WI38 (cell line): ENCODE results near the gene POR.
"Not testable (repeated sequence)": the region's sequence is repeated elsewhere in the genome, so short reads cannot be mapped to it uniquely, and the experiment has no call there.

Experiments used
- H3K4me3 ChIP-seq: 2 replicates; pipeline ENCODE4 v1.5.1; 2011; ENCODE audit warnings: low read depth, mild to moderate bottlenecking, control low read depth, low read length
- TF ChIP-seq, protein P1 (sequence below): IDR thresholded peaks from 2 replicates; pipeline ENCODE4 v1.5.1; 2012; ENCODE audit warnings: low read depth, mild to moderate bottlenecking, control low read depth, low read length

Gene POR

DNA sequence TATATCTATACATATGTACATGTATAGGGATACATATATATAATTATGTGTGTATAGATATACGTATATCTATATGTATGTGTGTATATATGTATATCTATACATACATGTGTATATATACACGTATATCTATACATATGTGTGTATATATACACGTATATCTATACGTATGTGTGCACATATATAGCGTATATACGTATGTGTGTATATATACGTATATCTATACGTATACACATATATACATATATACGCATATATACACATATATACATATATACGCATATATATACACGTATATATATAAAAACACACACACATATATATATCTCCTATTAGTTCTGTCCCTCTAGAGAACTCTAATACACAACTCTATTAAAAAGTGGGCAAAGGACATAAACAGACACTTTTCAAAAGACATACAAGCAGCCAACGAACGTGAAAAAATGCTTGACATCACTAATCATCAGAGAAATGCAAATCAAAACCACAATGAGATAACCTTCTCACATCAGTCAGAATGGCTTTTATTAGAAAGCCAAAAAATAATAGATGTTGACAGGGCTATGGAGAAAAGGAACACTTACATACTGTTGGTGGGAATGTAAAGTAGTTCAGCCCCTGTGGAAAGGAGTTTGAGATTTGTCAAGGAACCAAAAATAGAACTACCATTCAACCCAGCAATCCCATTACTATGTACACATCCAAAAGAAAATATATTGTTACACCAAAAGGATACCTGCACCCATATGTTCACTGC, 101.4 kb downstream of the POR start:
- TF ChIP-seq, protein P1, sequence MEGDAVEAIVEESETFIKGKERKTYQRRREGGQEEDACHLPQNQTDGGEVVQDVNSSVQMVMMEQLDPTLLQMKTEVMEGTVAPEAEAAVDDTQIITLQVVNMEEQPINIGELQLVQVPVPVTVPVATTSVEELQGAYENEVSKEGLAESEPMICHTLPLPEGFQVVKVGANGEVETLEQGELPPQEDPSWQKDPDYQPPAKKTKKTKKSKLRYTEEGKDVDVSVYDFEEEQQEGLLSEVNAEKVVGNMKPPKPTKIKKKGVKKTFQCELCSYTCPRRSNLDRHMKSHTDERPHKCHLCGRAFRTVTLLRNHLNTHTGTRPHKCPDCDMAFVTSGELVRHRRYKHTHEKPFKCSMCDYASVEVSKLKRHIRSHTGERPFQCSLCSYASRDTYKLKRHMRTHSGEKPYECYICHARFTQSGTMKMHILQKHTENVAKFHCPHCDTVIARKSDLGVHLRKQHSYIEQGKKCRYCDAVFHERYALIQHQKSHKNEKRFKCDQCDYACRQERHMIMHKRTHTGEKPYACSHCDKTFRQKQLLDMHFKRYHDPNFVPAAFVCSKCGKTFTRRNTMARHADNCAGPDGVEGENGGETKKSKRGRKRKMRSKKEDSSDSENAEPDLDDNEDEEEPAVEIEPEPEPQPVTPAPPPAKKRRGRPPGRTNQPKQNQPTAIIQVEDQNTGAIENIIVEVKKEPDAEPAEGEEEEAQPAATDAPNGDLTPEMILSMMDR, result no peak
- no peak overlapping the region for H3K4me3 ChIP-seq

DNA sequence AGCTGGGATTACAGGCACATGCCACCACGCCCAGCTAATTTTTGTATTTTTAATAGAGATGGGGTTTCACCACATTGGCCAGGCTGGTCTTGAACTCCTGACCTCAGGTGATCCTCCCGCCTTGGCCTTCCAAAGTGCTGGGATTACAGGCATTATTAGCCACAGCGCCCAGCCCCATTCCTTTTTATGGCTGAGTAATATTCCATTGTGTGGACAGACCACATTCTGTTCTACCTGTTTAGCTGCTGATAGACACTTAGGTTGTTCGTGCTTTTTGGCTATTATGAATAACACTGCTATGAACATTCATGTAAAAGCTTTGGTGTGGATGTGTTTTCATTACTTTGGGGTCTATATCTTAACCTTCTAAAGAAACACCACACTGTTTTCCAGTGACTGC, 103.6 kb downstream of the POR start:
- not testable (repeated sequence) for H3K4me3 ChIP-seq

DNA sequence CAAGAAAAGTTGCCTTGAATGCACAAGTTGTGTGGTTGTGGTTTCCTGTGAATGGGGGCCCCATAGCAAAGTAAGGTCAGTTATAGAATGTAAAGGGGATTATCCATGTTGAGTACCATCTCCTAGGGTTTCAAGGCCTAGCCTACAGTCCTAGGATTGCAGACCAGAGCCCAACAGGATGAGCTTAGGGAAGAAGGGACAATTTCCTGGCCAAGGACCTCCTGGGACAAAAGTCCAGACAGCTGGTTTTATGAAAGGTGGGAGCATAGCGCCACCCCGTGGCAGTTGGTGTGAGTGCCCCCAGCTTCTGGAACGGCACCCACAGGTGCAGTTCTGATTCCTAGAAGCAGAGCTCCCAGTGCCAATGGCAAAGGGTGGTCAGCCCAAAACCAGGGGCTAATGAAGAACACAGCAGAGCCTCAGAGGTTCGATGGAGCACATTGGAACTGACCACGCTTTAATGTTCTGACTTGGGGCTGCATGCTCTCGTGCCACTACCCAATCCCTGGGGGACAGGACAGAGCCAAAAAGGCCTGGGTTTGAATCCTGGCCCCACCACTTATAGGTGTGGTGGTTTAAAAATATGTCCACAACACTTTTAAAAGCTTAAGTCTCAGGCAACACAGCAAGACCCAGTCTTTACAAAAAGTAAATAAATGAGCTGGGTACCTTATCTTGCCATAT, 105.2 kb downstream of the POR start:
- no peak overlapping the region for H3K4me3 ChIP-seq
- TF ChIP-seq, protein P1, result peak; percentile 75

DNA sequence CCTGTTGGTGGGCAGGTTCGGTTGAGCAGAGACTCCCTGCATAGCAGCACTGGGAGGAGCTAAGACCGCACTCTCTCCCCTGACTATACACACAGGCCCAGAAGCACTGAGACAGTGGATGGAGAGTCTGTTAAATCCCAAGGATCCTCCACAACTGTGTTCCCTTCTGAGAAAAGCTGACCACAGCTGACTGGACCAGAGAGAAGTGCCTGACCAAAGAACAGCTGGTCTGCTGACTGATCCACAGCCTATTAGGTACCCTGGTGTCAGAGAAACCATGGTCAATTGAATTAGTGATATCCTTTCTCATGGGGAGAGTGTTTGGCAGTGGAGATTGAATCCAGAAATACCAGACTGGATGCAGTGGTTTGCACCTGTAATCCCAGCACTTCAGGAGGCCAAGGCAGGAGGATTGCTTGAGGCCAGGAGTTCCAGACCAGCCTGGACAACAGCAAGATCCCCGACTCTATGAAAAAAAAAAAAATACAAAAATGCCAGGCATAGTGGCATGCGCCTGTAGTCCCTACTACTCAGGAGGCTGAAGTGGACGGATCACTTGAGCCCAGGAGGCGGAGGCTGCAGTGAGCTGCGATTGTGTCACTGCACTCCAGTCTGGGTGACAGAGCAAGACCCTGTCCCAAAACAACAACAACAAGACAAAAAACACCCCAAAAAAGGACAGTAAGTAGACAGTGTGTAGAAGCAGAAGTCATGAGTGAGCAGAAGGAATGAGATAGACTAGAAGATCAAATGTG, 107.2 kb downstream of the POR start:
- TF ChIP-seq, protein P1, result no peak
- no peak overlapping the region for H3K4me3 ChIP-seq

DNA sequence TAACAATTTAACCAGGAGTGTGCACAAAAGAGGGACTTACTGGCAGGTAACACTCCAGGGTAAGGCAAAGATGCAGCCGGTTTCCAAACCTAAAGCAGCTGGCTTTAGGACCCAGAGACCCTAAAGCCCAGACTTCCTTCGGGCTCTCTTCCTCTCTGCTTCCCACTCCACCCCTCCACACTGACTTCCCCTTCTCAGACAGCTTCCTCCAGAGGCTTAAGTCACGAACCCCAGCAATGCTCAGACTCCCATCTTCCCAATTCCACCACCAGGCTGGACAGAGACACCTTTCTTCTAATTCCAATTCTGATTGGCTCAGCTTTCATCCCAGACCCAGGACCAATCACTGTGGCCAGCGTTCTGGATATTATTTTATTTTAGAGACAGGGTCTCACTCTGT, 108.0 kb downstream of the POR start:
- no peak overlapping the region for H3K4me3 ChIP-seq
- TF ChIP-seq, protein P1, result no peak

DNA sequence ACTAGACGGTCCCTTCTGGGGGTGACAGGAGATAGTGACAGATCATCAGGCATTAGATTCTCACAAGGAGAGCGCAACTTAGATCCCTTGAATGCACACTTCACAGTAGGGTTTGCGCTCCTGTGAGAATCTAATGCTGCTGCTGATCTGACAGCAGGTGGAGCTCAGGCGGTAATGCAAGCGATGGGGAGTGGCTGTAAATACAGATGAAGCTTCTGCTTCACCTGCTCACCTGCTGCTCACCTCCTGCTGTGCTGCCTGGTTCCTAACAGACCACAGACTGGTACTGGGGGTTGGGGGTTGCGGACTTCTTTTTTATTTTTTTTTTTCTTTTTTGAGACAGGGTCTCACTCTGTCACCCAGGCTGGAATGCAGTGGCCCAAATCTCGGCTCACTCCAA, 114.7 kb downstream of the POR start:
- H3K4me3 ChIP-seq, result not testable (repeated sequence)

DNA sequence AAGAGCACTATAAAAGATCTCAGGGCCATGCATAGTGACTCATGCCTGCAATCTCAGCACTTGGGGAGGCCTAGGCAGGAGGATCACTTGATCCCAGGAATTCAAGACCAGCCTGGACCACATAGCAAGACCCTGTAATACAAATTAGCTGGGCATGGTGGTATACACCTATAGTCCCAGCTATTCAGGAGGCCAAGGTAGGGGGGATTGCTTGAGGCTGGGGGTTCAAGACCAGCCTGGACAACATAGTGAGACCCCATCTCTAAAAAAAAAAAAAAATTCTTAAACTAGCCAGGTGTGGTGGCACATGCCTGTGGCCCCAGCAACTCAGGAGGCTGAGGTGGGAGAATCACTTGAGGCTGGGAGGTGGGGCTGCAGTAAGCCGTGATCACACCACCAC, 117.0 kb downstream of the POR start:
- TF ChIP-seq, protein P1, result no peak
- no peak overlapping the region for H3K4me3 ChIP-seq
